Loucy (cell line): ENCODE results near the gene SDC3.

Source experiments
- EZH2phosphoT487 ChIP-seq: fragments of 200-600 bp; IDR thresholded peaks from 2 replicates; pipeline ENCODE4 v1.6.1; 2018; ENCODE audit warnings: antibody characterized with exemption, mild to moderate bottlenecking, moderate library complexity, borderline replicate concordance
- TF ChIP-seq, protein P1 (sequence below): fragments of 200-600 bp; sonication (generic); conservative IDR thresholded peaks from 2 replicates; pipeline ENCODE4 v1.5.1; 2014; ENCODE audit warnings: mild to moderate bottlenecking, antibody characterized with exemption, low read length

DNA sequence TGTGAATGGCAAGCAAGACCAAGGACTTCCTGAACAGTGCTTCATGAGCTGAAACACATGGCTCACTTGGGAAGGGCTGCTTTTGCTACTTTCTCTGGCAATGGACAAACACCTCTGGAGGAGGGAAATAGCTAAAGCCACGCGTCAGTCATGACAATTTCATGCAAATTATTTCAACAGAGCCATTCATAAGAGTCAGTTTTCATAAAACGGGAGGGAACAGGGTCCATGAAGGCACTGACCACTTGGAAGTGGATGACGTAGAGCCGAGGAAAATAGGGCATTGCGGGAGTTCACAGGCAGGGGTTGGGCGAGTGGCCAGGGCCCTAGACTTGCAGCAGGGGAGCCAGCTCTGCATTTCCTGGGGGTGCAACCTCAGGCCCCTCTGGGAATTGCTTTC is 43.9 kb downstream of the SDC3 start:
- TF ChIP-seq, protein P1, sequence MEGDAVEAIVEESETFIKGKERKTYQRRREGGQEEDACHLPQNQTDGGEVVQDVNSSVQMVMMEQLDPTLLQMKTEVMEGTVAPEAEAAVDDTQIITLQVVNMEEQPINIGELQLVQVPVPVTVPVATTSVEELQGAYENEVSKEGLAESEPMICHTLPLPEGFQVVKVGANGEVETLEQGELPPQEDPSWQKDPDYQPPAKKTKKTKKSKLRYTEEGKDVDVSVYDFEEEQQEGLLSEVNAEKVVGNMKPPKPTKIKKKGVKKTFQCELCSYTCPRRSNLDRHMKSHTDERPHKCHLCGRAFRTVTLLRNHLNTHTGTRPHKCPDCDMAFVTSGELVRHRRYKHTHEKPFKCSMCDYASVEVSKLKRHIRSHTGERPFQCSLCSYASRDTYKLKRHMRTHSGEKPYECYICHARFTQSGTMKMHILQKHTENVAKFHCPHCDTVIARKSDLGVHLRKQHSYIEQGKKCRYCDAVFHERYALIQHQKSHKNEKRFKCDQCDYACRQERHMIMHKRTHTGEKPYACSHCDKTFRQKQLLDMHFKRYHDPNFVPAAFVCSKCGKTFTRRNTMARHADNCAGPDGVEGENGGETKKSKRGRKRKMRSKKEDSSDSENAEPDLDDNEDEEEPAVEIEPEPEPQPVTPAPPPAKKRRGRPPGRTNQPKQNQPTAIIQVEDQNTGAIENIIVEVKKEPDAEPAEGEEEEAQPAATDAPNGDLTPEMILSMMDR = no peak
- TF ChIP-seq EZH2phosphoT487 = no peak
